HG03342 (cell line): ENCODE results near the gene CD28.

Source experiments
- ATAC-seq: cut with Tn5 transposase; IDR thresholded peaks from one replicate; pipeline ENCODE4 v1.9.1; 2021; ENCODE audit warnings: mild to moderate bottlenecking, moderate library complexity; ENCODE audit not compliant: unreplicated experiment

The CD28 gene

DNA sequence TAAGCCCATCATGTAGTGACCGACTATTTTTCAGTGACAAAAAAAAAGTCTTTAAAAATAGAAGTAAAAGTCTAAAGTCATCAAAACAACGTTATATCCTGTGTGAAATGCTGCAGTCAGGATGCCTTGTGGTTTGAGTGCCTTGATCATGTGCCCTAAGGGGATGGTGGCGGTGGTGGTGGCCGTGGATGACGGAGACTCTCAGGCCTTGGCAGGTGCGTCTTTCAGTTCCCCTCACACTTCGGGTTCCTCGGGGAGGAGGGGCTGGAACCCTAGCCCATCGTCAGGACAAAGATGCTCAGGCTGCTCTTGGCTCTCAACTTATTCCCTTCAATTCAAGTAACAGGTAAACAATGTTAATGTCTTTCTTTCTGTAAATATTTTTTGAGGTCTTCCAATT, at the start of gene CD28:
Gene CD28, plus strand, starts transcription at position 237 of the 400 bp plus-strand sequence. Its CDS starts 58 bp downstream, at position 295.
- peak; percentile 100 for ATAC-seq

DNA sequence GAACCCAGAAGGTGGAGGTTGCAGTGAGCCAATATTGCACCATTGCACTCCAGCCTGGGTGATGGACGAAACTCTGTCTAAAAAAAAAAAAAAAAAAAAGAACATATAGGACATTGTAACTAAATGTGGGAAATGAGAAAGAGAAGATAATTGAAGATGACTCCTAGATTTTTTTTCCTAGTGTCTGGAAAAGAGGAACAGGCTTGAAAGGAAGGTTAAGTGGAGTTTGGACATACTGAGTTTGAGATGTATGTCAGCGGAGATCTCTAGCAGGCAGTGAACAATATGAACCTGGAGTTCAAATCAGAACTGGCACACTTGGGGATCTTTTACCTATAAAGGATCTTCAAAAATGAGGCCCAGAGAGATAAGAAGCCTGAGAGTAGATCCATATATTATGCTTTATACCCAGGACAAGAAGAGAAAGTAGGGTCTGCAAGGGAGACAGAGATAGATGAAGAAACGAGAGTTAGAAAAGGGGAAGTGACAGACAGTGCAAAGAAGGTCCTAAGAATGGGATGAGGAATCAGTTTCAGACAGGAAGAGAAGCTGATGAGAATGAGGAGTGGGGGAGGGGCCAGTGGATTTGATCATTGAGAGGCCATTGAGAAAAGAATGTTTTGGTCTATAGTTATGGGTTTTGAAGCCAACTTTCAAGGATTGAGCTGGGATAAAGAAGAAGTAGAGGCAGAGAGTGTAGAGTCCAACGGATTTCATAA, 46.9 kb upstream of the CD28 start:
- peak; percentile 84 for ATAC-seq

DNA sequence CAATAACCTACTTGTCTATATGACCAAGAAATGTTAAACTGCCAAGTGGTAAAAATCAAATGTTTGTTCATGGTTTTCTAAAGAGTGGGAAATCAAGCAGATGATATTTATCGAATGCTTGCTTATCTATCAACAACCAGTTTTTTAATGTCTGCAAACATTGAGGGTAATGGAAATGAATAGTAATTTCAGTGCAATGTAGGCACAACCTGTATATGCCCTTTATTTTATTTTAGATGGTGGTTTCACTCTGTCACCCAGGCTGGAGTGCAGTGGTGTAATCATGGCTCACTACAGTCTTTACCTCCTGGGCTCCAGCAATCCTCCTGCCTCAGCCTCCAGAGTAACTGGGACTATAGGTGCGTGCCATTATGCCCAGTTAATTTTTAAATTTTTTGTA, 46.0 kb upstream of the CD28 start:
- ATAC-seq, result no peak

DNA sequence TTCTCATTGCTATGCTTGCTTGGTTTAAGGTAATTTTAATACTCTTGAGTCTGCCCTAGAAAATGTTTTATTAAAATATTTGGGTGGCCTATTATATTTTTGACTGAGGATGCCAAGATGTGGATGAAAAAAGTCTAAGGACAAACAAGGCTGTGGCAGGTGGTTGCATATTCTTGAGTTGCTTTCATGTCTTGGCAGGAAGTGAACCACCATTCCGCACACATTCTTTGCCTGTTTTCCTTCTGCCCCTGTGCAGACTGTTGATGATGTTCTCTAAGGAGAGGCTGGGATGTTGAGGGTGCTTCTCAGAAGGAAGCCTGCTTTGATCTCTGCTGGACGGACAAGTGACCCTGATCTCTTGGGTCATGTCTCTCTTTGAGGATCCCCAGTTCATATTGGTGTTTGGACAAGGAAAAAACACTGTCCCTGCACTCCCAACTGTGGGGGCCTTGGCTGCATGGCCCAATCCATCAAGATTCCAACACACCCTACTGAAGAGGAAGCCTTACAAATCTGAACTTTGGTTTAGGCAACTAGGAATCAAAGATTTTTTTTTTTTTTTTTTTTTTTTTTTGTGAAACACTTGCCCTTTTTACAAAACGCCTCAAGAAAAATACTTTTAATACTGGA, 45.0 kb upstream of the CD28 start:
- ATAC-seq, result no peak

DNA sequence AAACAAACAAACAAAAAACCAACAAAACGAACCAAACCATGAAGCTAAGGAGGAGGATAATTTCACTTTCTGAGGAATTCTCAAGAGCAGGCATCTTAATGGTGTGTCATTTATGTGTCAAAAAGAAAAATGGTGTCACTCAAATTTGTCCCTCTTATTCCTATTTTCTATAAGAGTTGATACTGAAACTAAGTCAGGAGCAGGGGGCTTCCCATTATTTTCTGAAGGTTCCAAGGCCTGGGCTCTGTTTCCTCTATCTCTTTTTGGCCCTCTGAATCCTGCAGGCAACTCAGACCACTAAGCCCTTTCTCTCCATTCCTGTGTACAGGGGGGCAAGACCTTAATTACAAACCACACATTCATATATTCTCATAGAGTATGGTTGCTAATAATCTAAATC, 44.0 kb upstream of the CD28 start:
- no peak for ATAC-seq

DNA sequence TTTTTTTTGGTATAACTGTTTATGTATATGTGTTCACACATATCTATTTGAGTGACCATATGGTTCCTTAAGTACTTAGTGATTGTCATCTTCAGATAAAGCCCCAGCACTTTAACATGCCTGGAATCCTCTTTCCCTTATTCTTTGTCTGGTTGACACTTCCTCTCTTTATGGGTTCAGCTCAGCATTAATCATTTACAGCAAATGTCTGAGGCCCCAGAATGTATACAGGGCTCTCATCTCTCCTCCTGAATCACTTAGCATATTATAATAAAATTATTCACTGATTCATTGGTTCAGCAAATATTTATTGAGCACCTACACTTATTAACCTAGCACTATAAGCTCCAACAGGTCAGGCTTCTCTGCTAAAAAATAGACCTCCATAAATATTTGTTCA, 43.5 kb upstream of the CD28 start:
- ATAC-seq, result no peak

DNA sequence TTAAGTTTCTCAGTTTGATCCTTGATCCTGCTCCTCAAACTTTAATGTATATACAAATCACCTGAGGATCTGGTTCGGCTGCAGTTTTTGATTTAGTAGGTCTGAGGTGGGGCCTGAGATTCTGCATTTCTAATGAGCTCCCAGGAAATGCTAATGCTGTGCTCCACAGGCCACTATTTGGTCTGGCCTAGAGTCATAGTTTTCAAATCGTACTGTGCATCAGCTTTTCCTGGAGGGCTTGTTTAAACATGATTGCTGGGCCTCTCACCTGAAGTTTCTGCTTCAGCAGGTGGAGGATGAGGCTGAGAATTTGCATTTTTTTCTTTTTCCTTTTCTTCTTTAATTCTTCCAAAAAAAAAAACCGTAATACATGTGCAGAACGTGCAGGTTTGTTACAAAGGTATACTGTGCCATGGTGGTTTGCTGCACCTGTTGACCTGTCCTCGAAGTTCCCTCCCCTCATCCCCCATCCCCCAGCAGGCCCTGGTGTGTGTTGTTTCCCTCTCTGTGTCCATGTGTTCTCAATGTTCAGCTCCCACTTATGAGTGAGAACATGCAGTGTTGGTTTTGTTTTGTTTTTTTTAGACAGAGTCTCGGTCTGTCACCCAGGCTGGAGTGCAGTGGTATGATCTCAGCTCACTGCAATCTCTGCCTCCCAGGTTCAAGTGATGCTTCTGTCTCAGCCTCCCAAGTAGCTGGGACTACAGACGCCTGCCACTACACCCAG, 42.2 kb upstream of the CD28 start:
- no peak for ATAC-seq

DNA sequence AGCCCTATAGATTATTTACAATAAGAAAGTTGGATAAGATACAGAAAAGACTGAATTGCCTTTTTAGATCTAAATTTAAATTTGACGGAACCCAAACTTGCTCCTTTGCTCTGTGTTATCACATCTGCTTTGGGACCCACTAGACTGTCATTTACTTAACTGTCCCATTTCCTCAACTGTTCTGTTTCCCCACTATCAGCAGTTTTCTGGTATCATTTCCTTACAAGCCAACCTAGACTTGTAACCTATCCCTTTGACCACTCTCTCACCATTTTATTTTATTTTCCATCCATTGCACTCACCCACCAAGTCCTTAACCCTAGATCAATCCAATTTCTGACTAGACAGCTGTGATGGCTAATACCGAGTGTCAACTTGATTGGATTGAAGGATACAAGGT, 38.6 kb upstream of the CD28 start:
- ATAC-seq, result no peak

DNA sequence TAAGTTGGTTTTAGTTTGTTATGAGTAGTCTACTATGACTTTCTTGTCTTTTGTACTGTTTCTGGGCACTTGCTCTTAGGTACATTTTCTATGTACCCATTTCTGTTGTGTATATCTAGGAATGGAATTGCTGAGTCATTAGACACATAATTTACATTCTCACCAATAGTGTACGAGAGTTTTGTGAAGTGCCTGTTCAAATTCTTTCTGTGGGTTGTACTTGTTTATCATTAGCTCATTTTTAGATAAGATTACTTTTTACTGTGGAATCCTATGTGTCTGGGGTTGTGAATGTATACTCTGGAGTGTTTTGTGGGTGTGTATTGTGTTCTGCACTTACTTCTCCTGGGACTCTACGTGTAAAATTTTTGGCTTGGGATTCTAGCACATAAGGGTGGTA, 36.6 kb upstream of the CD28 start:
- ATAC-seq, result no peak

DNA sequence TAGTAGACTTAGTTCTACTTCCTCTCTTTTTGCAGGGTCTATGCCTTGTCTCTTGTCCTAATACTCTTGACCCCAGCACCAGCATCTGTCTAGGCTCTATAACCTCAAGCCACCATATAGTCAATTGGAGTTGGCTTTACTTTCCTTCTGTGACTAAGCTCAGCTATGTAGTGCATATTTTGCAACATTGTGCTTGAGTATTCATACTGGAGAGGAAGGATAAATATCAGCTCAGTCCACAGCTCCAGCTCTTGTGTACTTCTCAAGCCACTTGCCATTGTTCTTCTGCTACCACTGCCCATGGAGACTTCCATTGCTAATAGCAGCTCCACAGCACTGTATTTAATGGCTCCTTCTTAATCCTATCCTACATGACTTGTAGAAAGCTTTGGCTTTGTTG, 35.5 kb upstream of the CD28 start:
- ATAC-seq, result no peak

DNA sequence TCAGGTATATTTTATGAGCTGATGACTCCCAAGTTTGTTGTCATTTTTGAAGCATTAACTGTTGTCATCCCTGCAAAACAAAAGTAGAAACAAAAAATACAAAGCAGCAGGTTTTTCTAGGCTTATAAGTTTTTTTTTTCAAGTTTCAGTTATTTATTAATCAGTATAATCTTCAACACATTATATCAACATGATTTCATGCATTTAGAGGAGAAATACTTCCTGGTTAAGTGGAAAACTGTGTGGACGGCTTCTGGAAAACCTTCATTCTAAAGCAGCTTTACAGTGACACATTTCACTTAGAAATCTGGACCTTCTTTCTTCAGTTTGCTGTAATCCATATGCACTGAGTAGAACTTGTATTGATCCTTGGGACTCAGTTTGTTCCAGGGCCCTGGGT, 34.6 kb upstream of the CD28 start:
- no peak for ATAC-seq

DNA sequence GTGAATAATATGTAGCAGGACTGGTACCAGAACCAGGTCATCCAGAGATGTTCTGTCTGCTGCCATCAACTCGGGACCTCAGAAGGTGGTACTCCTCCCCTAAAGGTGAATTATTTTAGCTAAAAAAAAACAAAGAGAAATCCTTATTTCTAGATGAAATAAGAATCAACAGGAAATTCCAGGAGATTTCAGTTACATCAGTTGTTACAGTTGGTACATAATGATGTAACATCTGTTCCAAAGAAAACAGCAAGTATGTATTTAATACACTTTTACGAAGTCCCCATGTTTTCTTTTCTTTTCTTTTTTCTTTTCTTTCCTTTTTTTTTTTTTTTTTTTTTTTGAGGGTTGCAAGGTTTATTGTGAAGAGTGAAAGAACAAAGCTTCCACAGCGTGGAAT, 33.6 kb upstream of the CD28 start:
- no peak for ATAC-seq

DNA sequence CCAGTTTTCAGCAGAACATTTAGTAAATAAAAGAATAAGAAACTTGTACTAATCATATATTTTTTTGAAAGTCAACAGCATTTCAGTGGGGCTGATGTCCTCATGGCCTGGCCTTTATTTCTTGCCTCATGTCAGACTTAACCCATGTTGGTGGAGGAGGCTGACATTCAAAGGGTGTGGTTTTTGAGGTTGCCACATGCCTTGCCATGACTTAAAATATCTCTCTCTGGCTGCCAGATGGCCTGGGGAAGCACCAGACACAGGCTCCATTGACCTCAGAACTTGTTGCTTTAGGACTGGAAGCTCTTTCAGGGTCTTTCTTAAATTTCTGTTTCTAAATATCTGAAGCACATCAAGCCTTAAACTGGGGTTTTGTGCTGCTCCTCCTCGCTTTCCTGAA, 32.5 kb upstream of the CD28 start:
- peak; percentile 100 for ATAC-seq

DNA sequence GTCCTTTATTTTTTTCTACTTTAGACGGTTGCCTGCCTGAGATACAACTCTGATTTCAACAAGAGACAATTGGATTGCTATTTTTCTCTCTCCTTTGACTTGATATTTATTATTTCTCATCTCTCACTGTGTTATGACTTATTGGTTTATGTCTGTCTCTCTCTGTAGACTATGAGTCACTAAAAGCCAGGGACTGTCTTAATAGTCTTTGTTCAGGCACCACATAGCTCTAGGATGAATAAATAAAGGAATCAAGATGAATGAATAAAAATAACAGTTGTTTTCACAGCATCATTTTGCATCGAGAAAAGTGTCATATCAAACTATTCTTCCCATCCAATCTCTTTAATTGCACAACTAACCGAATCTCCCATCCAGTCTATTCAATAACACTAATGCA, 31.4 kb upstream of the CD28 start:
- no peak for ATAC-seq

DNA sequence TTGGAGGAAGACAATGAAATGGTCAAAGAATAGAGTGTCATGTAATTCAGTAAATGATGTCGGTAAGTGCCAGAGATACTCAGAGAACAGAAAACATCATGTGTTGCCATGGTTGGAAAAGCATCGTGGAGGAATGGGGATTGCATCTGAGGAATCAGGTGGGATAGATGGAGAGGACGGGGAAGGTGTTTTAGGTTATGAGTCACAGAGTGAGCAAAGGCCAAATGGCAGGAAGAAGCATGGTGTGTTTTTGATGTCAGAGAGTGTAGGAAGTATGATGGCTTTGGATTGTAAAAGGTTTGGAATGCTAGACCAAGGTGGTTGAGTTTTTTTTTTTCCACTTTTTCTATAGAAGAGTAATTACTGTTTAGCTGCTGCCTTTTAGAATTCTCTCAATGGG, 27.5 kb upstream of the CD28 start:
- no peak for ATAC-seq

DNA sequence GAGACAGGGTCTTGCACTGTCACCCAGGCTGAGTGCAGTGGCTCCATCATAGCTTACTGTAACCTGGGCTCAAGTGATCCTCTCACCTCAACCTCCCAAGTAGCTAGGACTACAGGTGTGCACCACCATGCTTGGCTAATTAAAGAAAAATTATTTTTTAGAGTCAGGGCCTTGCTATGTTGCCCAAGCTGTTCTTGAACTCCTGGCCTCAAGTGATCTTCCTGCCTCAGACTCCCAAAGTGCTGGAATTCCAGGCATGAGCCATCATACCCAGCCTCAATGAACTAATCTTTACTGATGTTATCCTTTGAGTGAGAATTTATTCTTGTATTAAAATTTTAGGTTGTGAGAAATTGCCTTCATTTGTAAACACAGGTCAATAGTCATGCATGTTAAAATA, 27.0 kb upstream of the CD28 start:
- ATAC-seq, result no peak

DNA sequence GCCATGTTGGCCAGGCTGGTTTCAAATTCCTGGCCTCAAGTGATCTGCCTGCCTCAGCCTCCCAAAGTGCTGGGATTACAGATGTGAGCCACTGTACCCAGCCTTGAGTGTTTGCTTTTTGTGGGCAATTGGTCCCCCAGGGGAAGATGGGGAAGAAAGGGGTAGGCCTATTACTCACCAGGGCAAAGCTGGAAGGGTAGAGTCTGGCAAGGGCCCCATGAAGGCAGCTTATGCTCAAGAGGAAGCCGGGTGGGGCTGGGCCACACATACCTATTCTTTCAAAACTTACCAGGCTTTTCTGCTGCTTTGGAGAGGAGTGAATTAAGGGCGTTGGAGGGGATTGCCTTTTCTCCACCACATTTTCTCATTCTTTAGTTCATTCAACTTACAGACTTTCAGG, 24.5 kb upstream of the CD28 start:
- ATAC-seq, result no peak

DNA sequence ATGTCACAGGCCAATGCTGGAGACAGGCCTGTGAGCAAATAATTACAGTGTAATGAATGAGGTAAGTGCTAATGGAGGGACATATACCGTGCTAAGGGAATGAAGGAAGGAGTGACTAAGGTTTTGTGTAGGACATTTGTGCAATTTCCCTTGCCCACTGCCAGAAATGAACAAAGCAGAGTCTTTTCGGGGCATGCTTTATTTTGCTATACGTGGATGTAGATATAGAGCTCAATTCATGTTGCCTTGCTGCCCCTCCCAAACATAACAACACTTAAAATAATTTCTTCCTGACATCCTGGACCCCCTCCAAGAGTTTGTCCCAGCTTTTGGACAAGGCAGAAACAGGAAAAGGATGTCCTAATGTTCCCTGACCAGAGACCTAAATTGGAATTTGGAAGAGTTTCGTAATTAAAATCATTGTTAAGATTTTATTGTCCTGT, 23.7 kb upstream of the CD28 start:
- ATAC-seq, result no peak

DNA sequence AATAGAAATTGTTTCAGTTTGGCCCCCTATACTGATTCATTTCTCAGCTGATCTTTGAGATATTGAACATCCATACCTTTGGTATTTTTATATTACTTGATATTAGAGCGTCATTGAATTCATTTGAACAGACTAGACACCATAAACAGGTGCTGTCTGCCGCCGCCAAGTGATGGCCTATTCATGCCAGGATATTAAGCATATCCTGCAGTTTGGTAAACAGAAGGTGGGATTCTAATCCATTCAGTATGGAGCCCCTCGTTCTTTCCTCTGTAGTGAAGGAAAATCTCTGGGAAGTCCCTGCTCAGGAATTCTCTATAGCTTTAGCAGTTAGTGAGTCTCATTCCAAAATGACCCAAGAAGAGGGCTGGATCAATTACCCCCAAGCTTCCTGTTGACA, 23.0 kb upstream of the CD28 start:
- no peak for ATAC-seq

DNA sequence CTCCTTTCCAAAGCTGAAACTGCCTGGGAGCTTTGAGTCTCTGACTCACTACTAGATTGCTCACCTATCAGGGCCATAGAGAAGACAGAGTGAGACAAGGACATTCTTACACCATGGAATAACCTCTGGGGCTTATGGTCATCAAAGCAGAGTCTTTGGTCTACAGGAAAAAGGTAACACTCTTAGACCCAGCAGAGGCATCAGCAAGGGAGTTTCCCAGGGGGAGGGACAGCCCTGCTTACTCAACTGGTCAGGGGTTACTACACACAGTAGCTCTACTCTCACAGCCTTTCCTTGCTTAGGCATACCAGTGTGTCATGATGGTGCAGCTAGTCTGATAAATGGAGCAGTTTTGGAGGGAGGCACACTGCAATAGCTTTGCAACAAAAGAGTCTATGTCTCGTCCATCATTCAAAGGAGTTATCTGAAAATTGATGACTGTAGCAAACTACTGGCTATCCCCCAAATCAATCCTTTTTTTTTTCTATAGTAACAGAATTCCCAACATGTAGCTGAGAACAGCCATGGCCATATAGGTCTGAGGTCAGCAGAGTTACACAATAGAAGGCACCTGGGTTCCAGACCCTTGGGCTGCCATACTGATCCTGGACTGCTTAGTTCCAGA, 22.4 kb upstream of the CD28 start:
- peak; percentile 83 for ATAC-seq

DNA sequence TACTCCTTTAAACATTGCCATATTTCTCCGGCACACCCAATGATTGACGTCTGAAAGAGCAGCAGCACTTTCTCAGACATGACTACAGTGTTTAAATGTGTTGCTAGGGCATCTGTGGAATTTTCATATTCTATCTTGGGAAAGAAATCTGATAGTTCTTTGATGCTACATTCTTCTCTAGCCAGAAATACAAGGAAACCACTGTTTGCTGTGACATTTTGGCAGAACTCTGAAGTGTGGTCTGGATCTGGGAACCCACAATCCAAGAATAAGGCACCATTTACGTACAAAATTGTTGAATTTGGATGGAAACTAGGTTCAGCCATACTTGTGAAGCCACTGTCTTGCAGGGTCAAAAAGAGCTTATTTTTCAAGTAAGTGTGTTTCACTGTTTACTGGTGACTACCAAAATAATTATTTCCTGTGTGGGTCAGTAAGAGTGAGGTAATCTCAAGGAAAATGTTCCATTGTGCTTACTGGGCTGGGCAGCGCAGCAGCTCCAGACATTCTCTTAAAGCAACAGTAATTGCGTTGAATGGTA, 21.3 kb upstream of the CD28 start:
- ATAC-seq, result no peak
